GM19468 (cell line): ENCODE data around the gene GLT1D1.
"Not testable (repeated sequence)": the region's sequence is repeated elsewhere in the genome, so short reads cannot be mapped to it uniquely, and the experiment has no call there.

Source experiments
- ATAC-seq: cut with Tn5 transposase; IDR thresholded peaks from one replicate; pipeline ENCODE4 v1.9.1; 2021; ENCODE audit warnings: mild to moderate bottlenecking, moderate library complexity, moderate number of reproducible peaks; ENCODE audit not compliant: unreplicated experiment; ENCODE audit errors: extremely low read depth

Gene GLT1D1

DNA sequence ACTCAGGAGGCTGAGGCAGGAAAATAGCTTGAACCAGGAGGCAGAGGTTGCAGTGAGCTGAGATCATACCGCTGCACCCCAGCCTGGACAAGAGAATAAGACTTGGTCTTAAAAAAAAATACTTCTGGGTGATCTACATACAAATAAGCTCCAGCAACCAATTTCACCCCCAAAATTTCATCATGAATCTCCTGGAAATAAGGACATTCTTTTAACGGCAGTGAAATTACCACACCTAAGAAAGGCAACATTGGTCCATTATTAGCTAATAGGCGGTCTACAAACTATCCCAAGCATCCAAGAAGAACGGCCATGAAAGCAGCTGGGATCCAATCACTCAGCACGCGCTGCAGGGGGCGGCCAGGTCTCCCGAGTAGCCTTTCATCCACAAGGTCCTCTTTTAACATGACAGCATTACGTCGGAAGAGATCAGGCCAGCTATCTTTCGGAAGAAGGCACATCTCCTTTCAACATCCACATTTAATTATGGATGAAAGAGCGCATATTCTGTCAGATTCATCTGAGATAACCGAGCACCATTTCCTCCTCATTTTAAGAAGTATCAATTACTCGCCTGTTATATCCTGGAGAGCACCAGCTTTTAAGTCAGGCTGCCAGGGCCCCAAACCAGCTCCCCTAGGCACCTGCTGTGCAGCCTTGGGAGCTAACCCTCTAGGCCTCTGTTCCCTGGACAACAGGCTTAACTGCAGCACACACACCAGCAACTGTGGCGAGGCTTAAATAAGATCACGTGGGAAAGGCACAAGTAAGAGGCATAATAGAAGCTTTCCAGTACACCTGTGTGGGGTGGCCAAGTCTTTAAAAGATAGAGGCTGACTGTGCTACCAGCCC lies 33.8 kb upstream of the GLT1D1 start:
- no peak for ATAC-seq

GRCh38 chr12:128820253-128820652 lies 33.0 kb upstream of the GLT1D1 start:
- ATAC-seq: no peak

- peak; percentile 75 for ATAC-seq
These were observed 32.4 kb upstream of the GLT1D1 start for GRCh38 chr12:128820723-128821432.

DNA sequence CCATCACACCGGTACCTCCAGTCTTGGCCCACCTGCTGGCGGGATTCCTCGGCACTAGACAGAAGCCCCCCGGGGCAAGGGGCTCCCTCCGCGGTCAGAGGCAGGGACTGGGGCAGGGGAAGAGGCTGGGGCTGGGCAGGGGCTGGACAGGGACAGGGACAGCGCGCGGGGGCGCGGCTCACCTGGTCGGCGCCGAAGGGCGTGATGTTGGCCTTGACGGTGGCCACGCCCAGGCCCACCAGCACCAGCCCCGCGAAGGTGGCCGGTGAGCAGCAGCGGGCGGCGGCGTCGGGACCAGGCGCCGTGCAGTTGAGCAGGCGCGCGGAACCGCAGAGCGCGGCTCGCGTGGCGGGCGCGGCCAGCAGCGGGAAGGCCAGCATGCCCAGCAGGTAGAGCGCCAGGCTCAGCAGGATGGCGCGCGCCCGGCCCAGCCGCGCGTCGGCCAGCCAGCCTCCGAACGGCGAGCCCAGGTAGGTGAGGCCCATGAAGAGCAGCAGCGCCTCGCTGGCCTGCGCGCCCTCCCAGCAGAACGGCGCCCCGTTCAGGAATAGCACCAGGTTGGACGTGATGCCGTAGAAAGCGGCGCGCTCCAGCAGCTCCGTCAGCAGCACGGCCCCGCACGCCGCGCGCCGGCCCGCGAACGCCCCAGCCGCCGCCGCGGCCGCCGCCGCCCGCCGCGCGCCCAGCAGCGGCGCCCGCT lies 29.9 kb upstream of the GLT1D1 start:
- no peak for ATAC-seq

DNA sequence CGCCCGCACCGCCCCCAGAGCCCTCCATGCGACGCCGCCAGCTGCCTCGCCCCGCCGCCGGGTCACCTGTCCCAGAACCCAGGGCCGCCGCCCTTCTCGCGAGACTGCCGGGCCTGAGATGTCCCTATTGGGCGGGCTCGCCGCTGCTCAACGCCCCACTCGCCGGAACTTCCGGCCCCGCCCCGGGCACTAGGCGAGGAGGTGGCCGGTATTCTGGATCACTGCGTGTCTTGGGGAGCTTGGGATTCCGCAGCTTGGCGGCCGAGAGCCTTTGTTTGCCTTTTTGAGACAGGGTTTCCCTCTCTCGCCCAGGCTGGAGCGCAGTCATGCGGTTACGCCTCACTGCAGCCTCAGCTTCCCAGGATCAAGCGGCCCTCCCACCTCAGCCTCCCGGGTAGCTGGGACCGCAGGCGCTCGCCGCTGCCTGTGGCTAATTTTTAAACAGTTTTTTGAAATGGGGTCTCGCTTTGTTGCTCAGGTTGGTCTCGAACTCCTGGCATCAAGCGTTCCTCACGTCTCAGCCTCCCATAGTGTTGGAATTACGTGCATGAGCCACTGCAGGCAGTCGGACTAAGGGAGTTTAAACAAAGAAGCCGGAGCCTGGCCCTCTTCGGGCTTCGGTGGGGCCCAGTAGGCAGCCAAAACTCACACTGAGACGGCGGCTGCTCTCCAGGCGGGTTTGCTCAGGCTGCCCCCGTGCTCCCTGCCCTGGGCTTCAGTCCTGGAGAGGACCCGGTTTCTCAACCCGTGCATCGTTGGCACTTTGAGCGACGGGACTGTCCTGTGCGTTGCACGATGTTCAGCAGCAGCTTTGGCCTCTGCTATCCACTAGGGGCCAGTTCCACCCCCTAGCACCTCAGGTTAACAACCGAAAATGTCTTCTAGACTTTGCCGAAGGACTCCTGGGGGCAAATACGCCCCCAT lies 29.1 kb upstream of the GLT1D1 start, which contains the start of gene SLC15A4:
TSS of gene SLC15A4 (minus strand) at position 43 of the 924 bp plus-strand sequence. CDS start at position 28, 15 bp downstream.
- peak; percentile 66 for ATAC-seq

GRCh38 chr12:128825835-128826234 lies 27.4 kb upstream of the GLT1D1 start:
- ATAC-seq: no peak

DNA sequence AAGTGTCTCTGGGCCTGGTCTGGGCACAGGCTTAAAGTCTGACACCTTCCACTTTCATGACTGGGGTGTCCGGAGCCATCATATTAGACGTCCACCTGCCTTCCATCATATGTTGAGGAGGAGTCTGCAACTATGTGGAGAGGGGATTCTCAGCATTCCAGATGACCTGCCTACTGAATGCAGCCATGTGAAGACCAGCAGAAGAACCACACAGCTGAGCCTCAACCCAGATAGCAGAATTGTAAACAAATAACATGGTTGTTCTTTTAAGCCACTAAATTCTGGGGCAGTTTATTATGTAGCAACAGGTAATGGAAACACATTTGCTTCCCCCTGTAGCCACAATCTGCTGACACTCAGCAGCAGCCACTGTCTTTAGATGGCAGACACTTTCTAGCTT lies 25.6 kb upstream of the GLT1D1 start:
- ATAC-seq: no peak

- ATAC-seq: peak; percentile 94
These were observed 23.3 kb upstream of the GLT1D1 start for GRCh38 chr12:128829861-128830504.

GRCh38 chr12:128830505-128830893 lies 22.8 kb upstream of the GLT1D1 start:
- ATAC-seq: peak; percentile 22

- ATAC-seq: no peak
These were observed 19.9 kb upstream of the GLT1D1 start for GRCh38 chr12:128833418-128833817.

DNA sequence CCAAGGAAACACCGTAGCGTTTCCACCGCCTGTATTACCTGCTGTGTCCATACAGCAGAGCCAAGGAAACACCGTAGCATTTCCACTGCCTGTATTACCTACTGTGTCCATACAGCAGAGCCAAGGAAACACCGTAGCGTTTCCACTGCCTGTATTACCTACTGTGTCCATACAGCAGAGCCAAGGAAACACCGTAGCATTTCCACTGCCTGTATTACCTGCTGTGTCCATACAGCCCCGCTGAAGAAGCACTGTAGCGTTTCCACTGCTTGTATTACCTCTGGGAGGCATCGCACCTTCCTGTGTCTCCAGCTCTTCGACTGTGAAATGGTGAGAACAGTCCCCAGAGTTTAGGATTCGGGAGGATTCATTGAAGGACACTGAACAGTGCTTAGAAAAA lies 13.4 kb upstream of the GLT1D1 start:
- not testable (repeated sequence) for ATAC-seq

GRCh38 chr12:128840862-128841468 lies 12.3 kb upstream of the GLT1D1 start:
- ATAC-seq: peak; percentile 38

DNA sequence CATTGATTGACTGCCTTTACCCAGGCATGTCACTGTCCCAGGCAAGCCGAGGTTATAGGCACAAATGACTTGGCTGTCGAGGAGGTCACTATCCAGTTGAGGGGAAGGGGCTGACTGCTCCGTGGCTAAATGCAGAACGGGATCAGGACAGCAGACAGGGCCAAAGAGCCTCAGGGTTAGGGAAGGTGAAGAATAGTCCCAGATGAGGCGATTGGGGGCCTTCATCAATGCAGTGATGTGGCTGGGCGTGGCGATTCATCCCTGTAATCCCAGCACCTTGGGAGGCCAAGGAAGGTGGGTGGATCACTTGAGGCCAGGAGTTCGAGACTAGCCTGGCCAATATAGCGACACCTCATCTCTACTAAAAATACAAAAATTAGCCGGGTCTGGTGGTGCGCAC lies 10.7 kb upstream of the GLT1D1 start:
- no peak for ATAC-seq

DNA sequence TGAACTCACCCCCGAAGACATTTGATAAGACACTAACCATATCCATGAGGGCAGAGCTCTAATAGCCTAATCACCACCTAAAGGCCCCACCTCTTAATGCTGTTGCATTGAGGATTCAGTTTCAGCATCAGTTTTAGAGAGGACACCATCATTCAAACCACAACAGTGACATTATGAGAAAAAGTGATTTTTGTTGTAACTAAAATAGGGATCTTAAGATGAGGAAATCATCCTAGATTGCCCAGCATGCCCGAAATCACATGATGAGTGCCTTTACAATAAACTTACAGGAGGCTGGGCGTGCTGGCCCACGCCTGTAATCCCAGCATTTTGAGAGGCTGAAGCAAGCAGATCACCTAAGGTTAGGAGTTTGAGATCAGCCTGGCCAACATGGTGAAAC lies 9.7 kb upstream of the GLT1D1 start:
- ATAC-seq: no peak

GRCh38 chr12:128844031-128844635 lies 9.1 kb upstream of the GLT1D1 start:
- ATAC-seq: no peak

GRCh38 chr12:128846671-128847070 lies 6.6 kb upstream of the GLT1D1 start:
- ATAC-seq: not testable (repeated sequence)

GRCh38 chr12:128848371-128848770 lies 4.9 kb upstream of the GLT1D1 start:
- no peak for ATAC-seq

DNA sequence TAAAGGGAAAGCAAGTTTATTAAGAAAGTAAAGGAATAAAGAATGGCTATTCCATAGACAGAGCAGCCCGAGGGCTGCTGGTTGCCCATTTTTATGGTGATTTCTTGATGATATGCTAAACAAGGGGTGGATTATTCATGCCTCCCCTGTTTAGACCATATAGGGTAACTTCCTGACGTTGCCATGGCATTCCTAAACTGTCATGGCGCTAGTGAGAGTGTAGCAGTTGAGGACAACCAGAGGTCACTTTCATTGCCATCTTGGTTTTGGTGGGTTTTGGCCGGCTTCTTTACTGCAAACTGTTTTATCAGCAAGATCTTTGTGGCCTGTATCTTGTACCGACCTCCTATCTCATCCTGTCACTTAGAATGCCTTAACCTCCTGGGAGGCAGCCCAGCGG lies 3.5 kb upstream of the GLT1D1 start:
- ATAC-seq: not testable (repeated sequence)
